Activated T-cell treated with anti-CD3 and anti-CD28 coated beads, Interleukin-2, amount 50 U/mL, for 48 hours (primary cell): ENCODE measurements around the gene COL4A2.

Source experiments
- DNase-seq, 2 experiments: peaks; one replicate each; pipeline ENCODE4 v3.0.0-alpha.2; 2020

COL4A2 gene

DNA sequence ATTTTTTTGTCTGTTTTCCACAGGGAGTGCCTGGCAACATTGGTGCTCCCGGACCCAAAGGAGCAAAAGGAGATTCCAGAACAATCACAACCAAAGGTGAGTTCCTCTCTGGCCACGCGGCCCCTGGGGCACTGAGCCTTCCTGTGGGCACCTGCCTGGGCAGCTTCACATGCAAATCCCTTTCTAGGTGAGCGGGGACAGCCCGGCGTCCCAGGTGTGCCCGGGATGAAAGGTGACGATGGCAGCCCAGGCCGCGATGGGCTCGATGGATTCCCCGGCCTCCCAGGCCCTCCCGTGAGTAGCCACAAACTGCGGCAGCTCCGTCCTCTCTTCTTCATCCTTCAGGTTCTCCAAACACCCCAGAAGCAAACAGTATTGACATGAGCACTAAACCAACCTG lies 155.0 kb downstream of the COL4A2 start:
- DNase-seq, result no peak

DNA sequence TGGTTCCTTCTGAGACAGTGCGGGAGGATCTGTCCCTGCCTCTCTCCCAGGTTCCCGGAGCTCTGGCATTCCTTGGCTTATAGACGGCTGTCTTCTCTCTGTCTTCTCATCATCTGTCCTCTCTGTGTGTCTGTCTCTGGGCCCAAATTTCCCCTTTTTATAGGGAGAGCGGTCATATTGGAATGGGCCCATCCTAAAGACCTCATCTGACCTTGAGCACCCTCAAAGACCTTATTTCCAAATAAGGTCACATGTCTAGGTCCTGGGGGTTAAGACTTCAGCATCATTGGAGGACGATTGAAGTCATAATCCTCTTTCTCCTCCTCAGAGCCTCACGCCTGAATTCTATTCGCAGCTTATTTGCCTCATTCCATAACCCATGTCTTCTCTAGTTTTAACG lies 156.1 kb downstream of the COL4A2 start:
- no peak for DNase-seq

DNA sequence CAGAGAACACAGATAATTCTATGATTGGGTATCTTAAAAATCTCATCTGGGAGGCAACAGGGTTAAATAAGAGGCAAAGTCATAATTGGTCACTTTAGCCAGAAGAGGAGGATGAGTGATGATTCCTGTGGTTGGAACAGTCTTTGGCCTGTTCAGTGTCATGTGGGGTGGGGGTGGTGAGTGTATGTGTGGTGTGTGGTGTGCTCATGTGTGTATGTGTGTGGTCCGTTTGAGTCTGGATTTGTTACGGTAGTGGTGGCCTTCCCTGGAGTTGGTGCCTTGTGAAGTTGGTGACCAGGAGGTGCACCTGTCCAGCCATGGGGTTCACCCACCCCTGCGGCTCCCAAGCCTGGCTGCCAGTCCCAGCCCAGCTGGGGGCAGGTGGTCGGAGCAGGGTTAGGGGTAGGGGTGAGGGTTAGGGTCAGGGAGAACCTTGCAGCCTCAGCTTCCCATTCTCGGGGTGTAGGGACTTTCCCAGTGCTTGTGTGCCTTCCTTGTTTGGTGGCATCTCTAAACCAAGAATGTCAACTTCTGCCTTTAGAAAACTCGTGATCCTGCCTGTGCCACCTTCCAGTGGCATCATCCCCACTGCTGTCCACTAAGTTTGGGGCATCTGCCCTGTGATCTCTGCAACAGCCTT lies 156.9 kb downstream of the COL4A2 start:
- DNase-seq, result no peak

DNA sequence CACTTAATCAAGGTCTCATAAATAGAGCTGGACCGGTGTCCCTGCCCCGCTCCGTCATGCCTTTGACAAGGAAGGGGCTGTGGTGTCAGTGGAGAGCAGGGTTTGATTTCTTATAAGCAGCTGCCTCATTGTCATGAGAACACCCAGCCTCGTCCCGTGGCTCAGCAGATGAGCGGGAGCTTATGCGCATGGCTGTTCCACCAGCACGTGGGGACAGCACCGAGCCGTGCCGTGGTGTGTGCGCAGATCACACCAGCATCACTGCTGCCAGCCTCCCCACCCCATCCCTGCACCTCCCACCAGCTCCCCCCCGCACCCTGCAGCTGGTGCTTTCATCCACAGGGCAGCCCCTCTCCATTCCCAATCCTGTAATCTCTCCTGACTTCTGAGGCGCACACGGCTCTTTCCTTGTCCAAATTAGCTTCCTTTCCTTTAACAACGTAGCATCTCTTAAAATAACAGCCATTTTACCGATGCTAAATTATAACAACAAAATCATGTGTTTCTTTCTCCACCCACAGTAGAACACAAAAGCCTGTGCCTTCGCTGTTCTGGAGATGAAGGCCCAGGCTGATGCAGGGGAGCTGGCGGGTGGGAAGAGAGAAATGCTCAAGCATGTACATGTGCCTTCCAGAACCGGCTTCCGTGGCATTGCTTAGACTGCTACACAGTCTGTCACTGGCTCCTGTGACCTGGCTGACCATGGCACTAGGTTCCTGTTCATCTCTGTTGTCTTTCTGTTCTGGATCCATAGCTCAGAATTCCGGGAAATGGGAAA lies 157.7 kb downstream of the COL4A2 start:
- DNase-seq, result no peak

DNA sequence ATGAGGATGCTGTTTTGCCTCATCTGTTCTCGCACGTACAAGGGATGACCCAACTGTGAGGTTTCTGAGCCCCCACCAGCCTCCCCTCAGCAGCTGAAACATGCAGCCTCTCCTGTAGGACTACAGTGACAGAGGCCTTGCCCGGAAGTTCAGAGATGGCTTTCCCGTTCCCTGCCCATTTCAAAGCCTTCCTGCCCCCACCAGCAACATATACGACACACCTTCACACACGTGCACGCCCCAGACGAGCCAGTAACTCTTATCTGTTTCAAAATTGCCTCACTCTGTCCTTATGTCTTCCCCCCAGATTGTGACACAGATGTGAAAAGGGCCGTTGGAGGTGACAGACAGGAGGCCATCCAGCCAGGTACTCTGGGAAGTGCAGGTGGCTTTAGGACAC lies 158.6 kb downstream of the COL4A2 start:
- no peak for DNase-seq

DNA sequence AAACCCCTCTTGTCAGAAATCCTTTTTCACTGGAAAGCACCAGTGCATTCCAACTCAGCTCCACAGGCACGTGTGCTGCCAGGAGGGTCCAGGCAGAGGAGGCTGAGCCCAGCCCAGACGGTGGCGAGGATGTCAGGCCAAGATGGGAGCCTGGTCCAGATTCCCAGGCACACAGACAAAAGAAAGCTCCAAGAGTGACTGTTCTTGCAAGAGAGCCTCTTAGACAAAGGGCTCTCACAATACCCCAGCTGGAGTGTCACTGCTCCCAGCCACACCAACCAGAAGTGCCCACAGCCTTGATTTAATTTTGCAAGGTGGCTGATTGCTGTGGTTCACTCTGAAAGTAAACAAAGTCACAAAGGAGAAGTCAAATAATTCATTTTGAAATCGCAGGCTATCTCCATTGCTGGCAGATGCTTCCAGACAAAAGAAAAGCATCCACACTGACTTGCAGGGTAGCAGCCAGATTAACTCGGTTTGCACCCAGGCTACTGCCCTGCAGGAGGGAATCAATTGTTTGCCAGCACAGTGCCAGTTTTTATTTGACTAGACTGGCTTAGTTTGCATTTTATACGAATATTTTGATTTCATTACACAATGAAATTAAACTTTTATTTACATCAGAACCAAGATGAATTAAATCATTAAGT lies 159.3 kb downstream of the COL4A2 start:
- no peak for DNase-seq

DNA sequence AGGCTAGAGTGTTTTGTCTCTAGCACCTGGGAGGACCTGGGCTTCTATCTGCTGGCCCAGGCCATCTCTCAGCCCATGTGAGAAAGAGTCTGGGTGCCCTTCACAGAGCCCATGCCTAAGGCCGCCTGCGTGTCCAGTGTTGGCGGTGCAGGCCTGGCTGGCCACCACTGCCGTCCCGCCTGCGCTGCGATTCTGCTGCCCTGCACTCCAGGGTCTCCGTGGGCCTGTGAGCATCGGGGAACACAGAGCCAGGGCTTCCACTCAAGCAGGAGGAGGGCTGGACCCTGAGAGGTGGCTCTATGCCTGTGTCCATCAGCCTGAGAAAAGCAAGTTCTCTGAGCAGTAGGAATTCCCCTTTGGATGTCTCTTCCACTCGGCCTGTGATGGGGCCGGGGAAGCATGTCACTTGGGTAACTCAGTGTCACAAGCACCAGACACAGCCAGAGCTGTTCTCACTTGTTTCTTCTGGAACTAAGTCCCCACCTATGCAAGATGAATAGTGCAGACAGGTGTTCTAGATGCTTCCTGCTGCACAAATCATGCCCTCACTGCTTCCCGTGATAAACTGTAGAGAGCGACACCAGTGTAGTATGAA lies 160.5 kb downstream of the COL4A2 start:
- DNase-seq, result no peak

DNA sequence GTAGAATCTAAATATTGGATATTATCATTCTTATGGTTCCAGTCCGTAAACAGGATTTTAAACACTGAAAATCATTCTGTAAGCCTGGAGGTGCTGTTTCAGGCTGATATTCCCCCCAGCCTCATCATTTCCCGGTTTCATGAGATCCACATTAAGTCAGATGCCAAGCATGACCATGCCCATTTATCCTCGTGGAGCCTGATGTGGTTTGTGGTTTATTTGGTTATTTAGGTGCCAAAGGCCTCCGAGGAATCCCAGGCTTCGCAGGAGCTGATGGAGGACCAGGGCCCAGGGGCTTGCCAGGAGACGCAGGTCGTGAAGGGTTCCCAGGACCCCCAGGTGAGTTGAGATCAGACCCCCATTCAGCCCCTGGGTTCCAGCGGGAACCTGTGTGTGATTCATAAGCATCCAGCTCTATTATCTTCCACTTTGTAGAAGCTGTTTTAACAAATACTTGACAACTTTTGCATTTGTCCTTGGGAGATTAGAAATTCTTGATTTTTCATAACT lies 162.0 kb downstream of the COL4A2 start:
- no peak for DNase-seq

DNA sequence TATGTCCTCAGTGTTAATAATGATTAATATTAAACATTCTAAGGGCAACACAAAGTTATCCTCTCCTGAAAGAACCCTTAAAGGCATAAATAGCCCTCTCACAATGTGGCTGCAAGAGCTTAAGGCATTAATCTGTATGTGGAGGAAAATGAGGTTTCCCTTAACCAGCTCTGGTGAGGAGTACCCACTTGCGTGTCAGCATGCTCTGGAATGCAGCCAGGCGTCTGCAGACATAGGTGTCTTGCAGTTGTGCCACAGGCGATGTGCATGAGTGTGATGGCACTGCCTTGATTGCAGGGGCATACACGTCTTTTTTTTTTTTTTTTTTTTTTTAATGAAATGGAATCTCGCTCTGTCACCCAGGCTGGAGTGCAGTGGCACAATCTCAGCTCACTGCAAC lies 162.5 kb downstream of the COL4A2 start:
- DNase-seq, result no peak

DNA sequence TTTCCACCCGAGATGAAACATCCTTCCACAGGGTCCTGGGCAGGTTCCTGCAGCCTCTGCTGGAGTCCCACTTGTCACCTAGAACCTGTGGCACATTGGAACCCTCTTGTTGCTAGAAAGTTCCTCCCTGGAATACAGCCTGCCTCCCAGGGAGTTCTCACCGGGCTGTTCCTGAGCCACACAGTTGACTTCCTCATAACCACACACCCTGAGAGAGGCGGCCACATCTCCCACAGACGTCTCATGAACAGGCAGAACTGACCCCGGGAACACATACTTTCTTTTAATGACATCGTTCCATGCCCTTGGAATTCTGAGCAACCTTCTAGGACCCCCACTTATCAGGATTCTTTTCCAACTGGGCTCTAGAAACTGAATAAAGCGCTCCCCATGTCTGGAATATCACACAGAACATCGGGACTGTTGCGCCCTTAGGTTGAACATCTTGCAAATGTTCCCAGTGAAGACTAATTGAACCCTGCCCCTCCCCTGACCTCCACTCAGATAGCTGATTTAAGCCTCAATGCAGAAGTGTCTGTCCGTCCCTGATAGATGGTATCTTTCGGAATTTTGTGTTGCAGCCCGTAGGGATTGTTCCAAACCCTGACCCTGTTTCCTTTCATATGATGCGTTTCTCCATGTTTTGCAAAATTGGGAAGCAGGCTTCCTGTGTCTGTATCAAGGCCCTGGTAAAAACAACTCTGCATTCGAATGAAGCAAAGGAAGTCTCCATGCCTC lies 163.4 kb downstream of the COL4A2 start:
- DNase-seq, result no peak

DNA sequence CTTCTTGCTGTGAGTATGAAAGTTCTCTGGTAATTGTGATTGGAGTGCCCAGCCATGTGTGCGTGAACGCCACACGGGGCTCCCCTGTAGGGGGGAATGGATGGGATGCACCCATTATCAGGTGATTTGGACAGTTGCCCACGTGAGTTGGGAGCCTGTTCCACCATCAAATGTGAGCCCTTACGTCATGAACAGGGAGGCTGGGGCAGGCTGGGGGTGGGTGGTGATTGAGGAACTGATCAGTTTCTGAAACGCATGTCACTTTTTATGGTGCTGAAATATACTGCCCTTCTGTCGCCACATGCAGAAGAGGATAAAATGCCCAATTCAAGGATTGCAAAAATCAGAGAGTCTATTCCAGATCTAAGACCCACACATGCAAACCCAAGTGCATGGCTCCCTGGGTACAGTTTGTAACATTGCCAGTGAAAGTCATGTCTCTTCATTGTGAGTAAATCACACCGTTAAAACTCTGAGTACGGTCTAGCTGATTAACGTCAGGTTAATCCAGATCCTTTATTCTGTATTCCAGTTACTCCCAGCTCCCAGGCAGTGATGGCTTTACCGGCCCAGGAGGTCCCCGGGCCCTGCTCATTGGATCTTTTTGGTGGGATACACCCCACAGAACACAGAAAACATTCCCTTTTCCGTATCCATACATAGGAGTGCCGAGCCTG lies 164.2 kb downstream of the COL4A2 start:
- no peak for DNase-seq

DNA sequence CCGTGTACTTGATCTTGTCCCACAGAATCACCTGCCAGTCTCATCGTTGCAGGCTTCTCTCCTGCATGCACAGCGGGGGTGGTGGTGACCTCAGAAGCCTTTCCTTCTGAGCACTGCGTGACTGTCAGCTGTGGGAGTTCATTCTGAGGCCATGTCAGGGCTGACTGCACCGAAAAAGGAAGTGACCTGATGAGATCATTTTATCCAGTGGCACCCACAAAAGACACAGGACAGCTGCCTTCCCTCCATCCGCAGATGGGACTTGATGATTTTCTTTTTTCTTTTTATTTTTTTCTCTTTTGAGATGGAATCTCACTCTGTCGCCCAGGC lies 164.7 kb downstream of the COL4A2 start:
- DNase-seq, result peak in 1 of 2 experiments; percentile 27

DNA sequence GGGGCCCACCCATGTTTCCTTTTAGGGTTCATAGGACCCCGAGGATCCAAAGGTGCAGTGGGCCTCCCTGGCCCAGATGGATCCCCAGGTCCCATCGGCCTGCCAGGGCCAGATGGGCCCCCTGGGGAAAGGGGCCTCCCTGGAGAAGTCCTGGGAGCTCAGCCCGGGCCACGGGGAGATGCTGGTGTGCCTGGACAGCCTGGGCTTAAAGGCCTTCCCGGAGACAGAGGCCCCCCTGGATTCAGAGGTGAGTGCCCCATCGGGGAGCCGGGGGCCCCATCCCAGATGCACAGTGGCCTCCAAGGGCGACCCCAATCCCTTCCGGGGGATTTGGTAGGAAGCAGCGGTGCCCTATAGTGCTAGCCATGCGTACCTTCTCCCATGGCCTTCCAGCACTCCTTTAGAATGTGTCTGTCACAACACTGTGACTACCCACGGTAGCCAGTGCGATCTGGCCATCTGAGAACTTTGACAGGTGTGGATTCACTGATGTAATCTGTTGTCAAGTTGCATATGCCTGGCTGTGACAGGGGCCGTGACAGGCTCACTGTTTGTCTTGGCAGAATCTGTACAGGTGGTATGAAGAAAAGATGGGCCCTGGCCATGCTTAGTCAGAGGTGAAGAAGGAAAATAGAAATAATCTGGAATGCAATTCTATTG lies 165.9 kb downstream of the COL4A2 start:
- DNase-seq, result no peak

DNA sequence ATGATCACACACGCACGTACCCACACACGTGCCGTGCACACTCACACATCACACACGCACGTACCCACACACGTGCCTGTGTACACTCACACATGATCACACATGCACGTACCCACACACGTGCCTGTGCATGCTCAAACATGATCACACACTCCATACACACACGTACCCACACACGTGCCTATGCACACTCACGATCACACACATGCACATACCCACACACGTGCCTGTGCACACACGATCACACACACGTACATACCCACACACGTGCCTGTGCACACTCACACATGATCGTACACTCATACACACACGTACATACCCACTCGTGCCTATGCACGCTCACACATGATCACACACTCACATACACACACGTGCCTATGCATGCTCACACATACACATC lies 167.6 kb downstream of the COL4A2 start:
- no peak for DNase-seq

DNA sequence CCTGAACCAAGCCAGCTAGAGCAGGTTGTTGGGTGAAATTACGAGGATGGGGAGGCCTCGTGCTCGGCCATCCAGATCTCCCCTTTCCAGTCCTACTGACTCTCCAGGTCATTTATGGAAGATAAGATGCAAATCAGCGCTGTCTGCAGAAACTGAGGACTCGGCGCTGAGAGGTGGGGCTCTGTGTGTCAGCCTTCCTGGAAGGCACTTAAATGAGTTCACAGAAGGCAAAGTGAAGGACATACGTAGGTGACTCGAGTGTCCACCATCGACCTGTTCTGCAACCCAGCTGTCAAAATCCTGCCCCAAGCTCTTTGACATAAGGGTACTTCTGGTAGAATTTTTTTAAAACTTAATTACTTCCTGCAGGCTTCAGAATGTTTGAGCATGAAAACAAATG lies 168.0 kb downstream of the COL4A2 start:
- no peak for DNase-seq

DNA sequence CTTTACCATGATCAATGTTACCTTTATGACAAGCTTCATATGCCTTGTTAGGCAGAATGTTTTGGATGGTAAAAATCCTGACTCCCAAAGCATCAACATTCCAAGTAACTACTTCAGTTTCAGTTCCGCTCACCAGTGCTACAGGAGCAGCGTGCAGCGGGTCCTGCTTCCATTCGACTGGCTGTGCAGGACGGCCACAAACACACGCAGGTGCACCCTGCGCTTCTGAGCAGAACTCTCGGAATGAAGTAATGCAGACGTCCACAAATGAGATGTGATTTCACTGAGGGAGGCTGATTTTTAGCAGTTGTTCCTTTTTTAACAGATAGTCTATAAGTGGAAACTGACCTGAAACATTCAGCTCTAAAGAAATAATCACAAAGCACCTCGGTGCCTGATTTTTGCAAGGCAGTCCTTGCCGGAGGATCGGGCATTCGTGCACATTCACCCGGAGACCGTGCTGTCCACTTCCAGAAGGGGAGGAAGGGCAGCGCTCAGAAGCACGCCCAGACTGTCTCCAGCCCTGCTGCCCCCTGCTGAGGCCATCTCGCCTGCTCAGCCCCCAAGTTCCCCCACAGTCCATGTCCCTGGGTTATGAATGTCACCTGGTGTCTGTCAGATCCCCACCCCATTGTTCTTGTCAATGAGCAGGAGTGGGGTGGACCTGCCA lies 168.6 kb downstream of the COL4A2 start:
- no peak for DNase-seq

DNA sequence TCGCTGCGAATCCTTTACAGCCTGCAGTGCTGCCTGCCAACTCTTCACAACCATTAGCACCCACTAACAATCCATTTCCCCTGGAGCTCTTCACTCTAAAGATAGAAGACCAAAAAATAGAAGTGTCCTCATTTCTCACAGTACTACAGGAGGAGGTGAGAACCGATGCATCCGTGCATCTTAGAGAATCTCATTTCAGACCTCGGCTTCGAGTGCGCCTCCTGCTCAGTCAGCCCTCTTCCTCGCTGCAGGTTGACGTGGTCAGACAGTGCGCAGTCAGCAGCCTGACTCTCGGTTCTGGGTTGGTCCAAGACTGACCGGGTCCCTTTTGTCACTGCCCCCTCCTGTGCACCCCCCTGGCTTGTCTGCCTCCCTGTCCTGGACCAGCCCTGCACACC lies 169.1 kb downstream of the COL4A2 start:
- DNase-seq, result no peak

DNA sequence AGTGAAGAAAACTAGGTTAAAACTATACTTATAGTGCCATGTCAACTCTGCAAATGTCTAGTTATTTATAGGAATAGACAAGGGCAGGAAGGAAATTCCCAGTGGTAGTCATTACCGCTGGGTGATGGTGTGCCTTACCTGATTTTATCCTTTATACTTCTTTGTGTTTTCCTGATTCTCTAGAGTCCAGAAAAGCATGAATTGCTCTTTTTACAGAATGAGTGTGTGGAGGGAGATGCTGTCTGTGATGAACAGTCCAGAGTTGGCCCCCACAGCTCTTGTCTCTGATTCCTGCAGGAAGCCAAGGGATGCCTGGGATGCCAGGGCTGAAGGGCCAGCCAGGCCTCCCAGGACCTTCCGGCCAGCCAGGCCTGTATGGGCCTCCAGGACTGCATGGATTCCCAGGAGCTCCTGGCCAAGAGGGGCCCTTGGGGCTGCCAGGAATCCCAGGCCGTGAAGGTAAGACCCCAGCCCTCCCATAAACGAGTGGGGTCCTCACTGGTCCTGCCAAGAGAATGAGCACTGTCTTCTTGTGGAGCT lies 170.7 kb downstream of the COL4A2 start:
- DNase-seq, result no peak

DNA sequence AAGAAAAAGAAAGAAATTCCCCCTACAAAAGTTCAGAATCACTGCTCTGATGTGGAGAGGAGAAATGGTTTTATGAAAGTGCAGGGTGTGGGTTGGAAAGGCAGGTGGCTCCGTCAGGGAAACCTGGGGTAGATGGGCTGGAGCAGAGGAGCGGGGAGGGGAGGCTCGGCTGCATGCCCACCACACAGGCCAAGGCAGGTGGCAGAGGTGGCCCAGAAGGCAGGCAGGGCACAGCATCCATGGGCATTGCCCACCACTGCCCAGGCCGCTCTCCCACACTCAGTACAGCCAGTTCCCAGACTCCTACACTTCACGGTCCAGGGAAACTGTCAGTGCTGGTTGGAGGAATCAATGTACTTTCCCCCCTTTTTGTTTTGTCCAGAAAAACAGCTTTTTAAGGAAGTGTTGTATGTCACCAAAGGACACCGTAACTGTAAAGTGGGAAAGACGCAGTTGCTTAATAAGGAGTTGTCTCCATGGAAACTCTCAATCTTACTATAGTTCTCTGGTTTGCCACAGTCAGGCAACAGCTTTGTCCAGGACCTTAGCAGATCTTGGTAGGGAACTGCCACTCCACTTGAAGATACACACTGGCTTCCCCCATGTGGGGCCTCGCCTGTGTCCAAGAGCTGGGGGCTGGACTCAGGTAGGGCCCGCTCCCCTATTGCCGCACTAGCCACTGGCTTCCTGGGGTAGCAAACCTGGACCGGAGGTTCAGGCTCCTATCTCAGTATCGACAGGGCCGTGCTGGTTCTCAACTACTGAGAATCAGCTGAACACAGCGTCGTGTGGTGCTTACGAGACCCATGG lies 171.5 kb downstream of the COL4A2 start:
- DNase-seq, result no peak

DNA sequence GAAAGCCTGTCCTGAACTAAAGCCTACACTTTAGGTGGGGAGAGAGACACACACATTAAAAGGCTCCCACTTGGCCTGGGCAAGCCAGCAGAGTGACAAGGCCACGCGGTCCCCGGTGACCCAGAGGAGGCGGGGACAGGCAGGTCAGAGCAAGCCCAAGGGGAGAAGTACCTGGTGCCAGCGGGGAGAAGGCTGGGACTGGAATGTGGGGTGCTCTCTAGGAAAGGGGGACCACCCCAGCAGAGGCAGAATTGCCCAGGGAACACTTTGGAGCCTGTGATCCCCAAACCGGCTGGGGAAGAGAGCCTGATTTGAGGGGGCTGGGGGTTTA lies 172.1 kb downstream of the COL4A2 start:
- DNase-seq, result no peak
